Measurements from ENCODE around the gene STAP2. TPM values are rescaled to one million over a fixed set of nuclear protein-coding genes. Genes with fewer than 3 reads are reported as not detected.

Gene STAP2
- total RNA-seq, 2 donors from 2014 or later: 47.9 to 107 TPM

GRCh38 chr19:4376028-4376670 lies 37.5 kb upstream of the STAP2 start:
- no peak for DNase-seq (ENCODE audit: low spot score)
- Histone ChIP-seq H3K27ac (peak overlapping the region in 1 of 2 donors; percentile 22), H3K4me3 (no peak overlapping the region), H3K4me1 (replicated peaks) (peaks cover 48% of the 10 kb centered on the region), H3K27me3 (replicated peaks; ENCODE audit: insufficient read depth) (no peaks in the 10 kb centered on the region), H3K36me3 (no peaks in the 10 kb centered on the region), H3K9me3 (no peaks in the 10 kb centered on the region)
- TF ChIP-seq, protein P1, sequence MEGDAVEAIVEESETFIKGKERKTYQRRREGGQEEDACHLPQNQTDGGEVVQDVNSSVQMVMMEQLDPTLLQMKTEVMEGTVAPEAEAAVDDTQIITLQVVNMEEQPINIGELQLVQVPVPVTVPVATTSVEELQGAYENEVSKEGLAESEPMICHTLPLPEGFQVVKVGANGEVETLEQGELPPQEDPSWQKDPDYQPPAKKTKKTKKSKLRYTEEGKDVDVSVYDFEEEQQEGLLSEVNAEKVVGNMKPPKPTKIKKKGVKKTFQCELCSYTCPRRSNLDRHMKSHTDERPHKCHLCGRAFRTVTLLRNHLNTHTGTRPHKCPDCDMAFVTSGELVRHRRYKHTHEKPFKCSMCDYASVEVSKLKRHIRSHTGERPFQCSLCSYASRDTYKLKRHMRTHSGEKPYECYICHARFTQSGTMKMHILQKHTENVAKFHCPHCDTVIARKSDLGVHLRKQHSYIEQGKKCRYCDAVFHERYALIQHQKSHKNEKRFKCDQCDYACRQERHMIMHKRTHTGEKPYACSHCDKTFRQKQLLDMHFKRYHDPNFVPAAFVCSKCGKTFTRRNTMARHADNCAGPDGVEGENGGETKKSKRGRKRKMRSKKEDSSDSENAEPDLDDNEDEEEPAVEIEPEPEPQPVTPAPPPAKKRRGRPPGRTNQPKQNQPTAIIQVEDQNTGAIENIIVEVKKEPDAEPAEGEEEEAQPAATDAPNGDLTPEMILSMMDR (IDR thresholded peaks at IDR 0.05): no peak
- no peak for TF ChIP-seq POLR2AphosphoS5 (IDR thresholded peaks at IDR 0.05)
- no peak for TF ChIP-seq POLR2A (IDR thresholded peaks at IDR 0.05)
- intact Hi-C loops (cut with DNase I): no loop called here
- WGBS: 51% methylated on average over 16 of the region's 16 CpGs

- no peaks in the 10 kb centered on the region for H3K27me3 ChIP-seq (replicated peaks; ENCODE audit: insufficient read depth)
- no peaks in the 10 kb centered on the region for H3K36me3 ChIP-seq
- DNase-seq (ENCODE audit: low spot score): no peak
- H3K4me1 ChIP-seq (replicated peaks): peaks cover 46% of the 10 kb centered on the region
- WGBS: 28% methylated on average over 16 of the region's 16 CpGs
- TF ChIP-seq, protein P1 (IDR thresholded peaks at IDR 0.05): peak in 2 of 4 experiments; percentile 19 to 34
- TF ChIP-seq POLR2A (IDR thresholded peaks at IDR 0.05): no peak
- H3K9me3 ChIP-seq: no peaks in the 10 kb centered on the region
- H3K27ac ChIP-seq: peak overlapping the region; percentile 61 to 70
- no peak overlapping the region for H3K4me3 ChIP-seq
- intact Hi-C loops (cut with DNase I): no loop called here
Measured at GRCh38 chr19:4375164-4376027, 36.8 kb upstream of the STAP2 start.

GRCh38 chr19:4374498-4375163 lies 36.0 kb upstream of the STAP2 start:
- Histone ChIP-seq H3K27me3 (replicated peaks; ENCODE audit: insufficient read depth) (no peaks in the 10 kb centered on the region), H3K4me1 (replicated peaks) (peaks cover 45% of the 10 kb centered on the region), H3K27ac (peak overlapping the region; percentile 61 to 70), H3K4me3 (no peak overlapping the region), H3K9me3 (no peaks in the 10 kb centered on the region), H3K36me3 (no peaks in the 10 kb centered on the region)
- DNase-seq (ENCODE audit: low spot score): no peak
- 54% methylated on average over 26 of the region's 27 CpGs for WGBS
- intact Hi-C loops (cut with DNase I): no loop called here
- TF ChIP-seq POLR2A (IDR thresholded peaks at IDR 0.05) (no peak), POLR2AphosphoS5 (IDR thresholded peaks at IDR 0.05) (no peak)
- TF ChIP-seq, protein P1 (IDR thresholded peaks at IDR 0.05): no peak

GRCh38 chr19:4373601-4374497 lies 35.2 kb upstream of the STAP2 start:
- no peak for TF ChIP-seq POLR2A (IDR thresholded peaks at IDR 0.05)
- TF ChIP-seq POLR2AphosphoS5 (IDR thresholded peaks at IDR 0.05): no peak
- TF ChIP-seq, protein P1 (IDR thresholded peaks at IDR 0.05): no peak
- Histone ChIP-seq H3K4me1 (replicated peaks) (peaks cover 53% of the 10 kb centered on the region), H3K27me3 (replicated peaks; ENCODE audit: insufficient read depth) (no peaks in the 10 kb centered on the region), H3K27ac (peak overlapping the region; percentile 61 to 70), H3K36me3 (no peaks in the 10 kb centered on the region), H3K4me3 (no peak overlapping the region), H3K9me3 (no peaks in the 10 kb centered on the region)
- intact Hi-C loops (cut with DNase I): loop anchor here (2.0 kb wide), 1 partner anchor 23 kb away; no protein-coding TSS in a partner anchor
- 70% methylated on average over 25 of the region's 25 CpGs for WGBS
- no peak for DNase-seq (ENCODE audit: low spot score)

All from prostate gland (tissue), 2 donors.